Measurements from ENCODE around the gene KMT2D.

DNA sequence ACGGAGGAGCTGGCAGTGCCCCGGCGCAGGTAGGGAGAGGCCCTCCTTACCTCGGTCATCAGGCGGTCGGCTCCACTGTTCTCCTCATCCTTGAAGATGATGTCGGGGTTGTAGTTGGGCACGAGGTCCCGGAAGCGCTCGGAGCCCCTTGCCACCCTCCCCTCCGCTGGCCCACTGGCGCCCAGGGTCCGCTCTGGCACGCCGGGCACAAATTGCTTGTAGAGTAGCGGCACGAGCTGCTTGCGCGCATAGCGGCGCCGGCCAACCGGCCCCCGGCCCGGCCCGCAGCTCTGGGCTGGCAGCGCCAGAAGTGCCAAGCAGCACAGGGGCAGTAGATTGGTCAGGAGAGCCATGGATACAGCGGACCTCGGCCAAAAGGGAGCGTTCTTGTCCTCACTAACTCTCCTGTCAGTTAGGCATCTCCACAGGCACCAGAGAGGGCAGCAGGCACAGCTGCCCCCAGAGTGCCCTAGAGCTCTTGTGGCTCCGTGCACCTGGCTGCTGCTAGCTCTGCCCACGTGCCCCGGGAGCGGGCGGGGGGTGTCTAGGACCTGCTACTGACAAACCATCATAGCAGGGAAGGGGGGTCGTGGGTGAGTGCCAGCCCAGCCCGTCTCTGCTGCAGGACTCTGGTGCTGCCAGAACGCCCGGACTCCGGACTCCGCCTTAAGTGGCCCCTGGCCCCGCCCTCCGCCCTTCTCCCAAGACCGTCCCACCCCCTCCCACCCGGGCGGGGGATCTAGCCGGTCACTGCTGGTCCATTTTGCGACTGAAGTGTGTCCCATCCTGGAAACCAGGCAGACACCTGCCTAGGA is 33.8 kb upstream of the KMT2D start, which contains the start of gene DHH:
- TF ChIP-seq CTCF (IDR thresholded peaks at IDR 0.05 in 2 of 3, conservative IDR thresholded peaks at IDR 0.05 in 1 of 3; ENCODE audit: control insufficient read depth in 2 of 3, extremely low read depth in 1 of 3, insufficient read depth in 1 of 3, low read depth in 3 of 3, low read length in 3 of 3) (no peak), E2F8 (IDR thresholded peaks at IDR 0.05; ENCODE audit: low read depth, partially characterized antibody) (no peak), NR2C2 (IDR thresholded peaks at IDR 0.05; ENCODE audit: borderline replicate concordance, control insufficient read depth, insufficient read length, low read depth) (no peak), NRF1 (conservative IDR thresholded peaks at IDR 0.05; ENCODE audit: low read depth, low read length) (no peak), EP300 (IDR thresholded peaks at IDR 0.05; ENCODE audit: borderline replicate concordance in 1 of 2, control insufficient read depth in 1 of 2, low read depth in 2 of 2, low read length in 2 of 2) (no peak), ETV6 (conservative IDR thresholded peaks at IDR 0.05 in 1 of 2, IDR thresholded peaks at IDR 0.05 in 1 of 2; ENCODE audit: borderline replicate concordance in 1 of 2, low read depth in 1 of 2) (no peak), MYC (IDR thresholded peaks at IDR 0.05; ENCODE audit: insufficient read depth, insufficient read length, insufficient replicate concordance, low read length, severe bottlenecking) (no peak), SREBF1 (IDR thresholded peaks at IDR 0.05; ENCODE audit: low read length) (no peak)

All from GM12878 (cell line).